Measurements from ENCODE around the gene MALAT1. TPM values are rescaled to one million over a fixed set of nuclear protein-coding genes. Genes with fewer than 3 reads are reported as not detected.

MALAT1 gene
- total and polyA plus RNA-seq, 2 donors (not counting 1 experiment from before 2014, with no cell fraction given) = 646 to 32,417 TPM

DNA sequence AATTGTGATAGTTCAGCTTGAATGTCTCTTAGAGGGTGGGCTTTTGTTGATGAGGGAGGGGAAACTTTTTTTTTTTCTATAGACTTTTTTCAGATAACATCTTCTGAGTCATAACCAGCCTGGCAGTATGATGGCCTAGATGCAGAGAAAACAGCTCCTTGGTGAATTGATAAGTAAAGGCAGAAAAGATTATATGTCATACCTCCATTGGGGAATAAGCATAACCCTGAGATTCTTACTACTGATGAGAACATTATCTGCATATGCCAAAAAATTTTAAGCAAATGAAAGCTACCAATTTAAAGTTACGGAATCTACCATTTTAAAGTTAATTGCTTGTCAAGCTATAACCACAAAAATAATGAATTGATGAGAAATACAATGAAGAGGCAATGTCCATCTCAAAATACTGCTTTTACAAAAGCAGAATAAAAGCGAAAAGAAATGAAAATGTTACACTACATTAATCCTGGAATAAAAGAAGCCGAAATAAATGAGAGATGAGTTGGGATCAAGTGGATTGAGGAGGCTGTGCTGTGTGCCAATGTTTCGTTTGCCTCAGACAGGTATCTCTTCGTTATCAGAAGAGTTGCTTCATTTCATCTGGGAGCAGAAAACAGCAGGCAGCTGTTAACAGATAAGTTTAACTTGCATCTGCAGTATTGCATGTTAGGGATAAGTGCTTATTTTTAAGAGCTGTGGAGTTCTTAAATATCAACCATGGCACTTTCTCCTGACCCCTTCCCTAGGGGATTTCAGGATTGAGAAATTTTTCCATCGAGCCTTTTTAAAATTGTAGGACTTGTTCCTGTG is 3.9 kb downstream of the MALAT1 start:
- Histone ChIP-seq H4K20me1 (ENCODE audit: control insufficient read depth, insufficient read depth, low read length, poor library complexity, severe bottlenecking) (peaks cover 82% of the 10 kb centered on the region), H3K79me2 (ENCODE audit: control insufficient read depth, insufficient read depth, low read length) (peaks cover 82% of the 10 kb centered on the region), H3K4me3 (ENCODE audit: control extremely low read depth in 1 of 5, extremely low read depth in 1 of 5, insufficient read depth in 1 of 5, low read depth in 2 of 5, low read length in 4 of 5) (peak overlapping the region; percentile 76 to 100 (median 93)), H3K27ac (ENCODE audit: low read length in 2 of 2) (peak overlapping the region; percentile 0 to 99), H3K27me3 (replicated peaks in 1 of 4; ENCODE audit: control extremely low read depth in 1 of 4, control insufficient read depth in 3 of 4, insufficient read depth in 4 of 4, low read length in 3 of 4) (no peaks in the 10 kb centered on the region), H3K9me3 (ENCODE audit: control extremely low read depth in 1 of 3, control insufficient read depth in 2 of 3, insufficient read depth in 1 of 3, low read length in 2 of 3) (no peaks in the 10 kb centered on the region), H3K36me3 (replicated peaks in 1 of 2; ENCODE audit: control extremely low read depth in 1 of 2, control insufficient read depth in 1 of 2, extremely low read depth in 1 of 2, insufficient read depth in 2 of 2, low read length in 1 of 2) (peaks cover 1 to 67% of the 10 kb centered on the region in 2 experiments), H3K4me1 (ENCODE audit: control insufficient read depth in 2 of 2, insufficient read depth in 2 of 2, low read length in 2 of 2) (peaks cover 41 to 47% of the 10 kb centered on the region in 2 donors), H3K4me2 (replicated peaks; ENCODE audit: low read depth, low read length, poor library complexity, severe bottlenecking) (peak overlapping the region; percentile 97), H2AFZ (ENCODE audit: insufficient read depth, low read depth, low read length, poor library complexity, severe bottlenecking) (no peak overlapping the region), H3K9ac (ENCODE audit: low read length) (peak overlapping the region; percentile 97)
- CTCF ChIA-PET = interaction anchor here (0.6 to 17.5 kb wide), 13 partner anchors 5 to 190 kb away, joined by 3 to 541 read pairs (median 5); partner anchors contain the start of genes FRMD8, NEAT1 and SLC25A45
- no peak for DNase-seq
- no peaks in the 10 kb centered on the region for H3K9me3 Mint-ChIP-seq (ENCODE audit: insufficient read depth)
- no peaks in the 10 kb centered on the region for H3K27me3 Mint-ChIP-seq
- no peak for TF ChIP-seq CTCF (IDR thresholded peaks at IDR 0.05)
- TF ChIP-seq EZH2 (IDR thresholded peaks at IDR 0.05; ENCODE audit: borderline replicate concordance, insufficient read depth, low read depth, low read length, poor library complexity, severe bottlenecking) = no peak
- ATAC-seq (ENCODE audit: low read depth) = no peak
- intact Hi-C loops (cut with micrococcal nuclease) = no loop called here
- peak overlapping the region; percentile 71 for H3K27ac Mint-ChIP-seq
- POLR2A ChIA-PET = interaction anchor here (0.6 to 20.7 kb wide), 16 partner anchors 7 to 169 kb away, joined by 3 to 1159 read pairs (median 6); partner anchors contain the start of genes DPF2, NEAT1, SCYL1 and SLC25A45
- 0% methylated on average over 2 of the region's 6 CpGs for WGBS (ENCODE audit: insufficient coverage)
- H3K4me3 Mint-ChIP-seq = no peak overlapping the region
- peaks cover 52% of the 10 kb centered on the region for H3K4me1 Mint-ChIP-seq
